H9 (cell line): ENCODE results near the gene ASTN1. TPM values are rescaled to one million over a fixed set of nuclear protein-coding genes. Genes with fewer than 3 reads are reported as not detected.

Experiments used
- DNase-seq: peaks from one replicate; pipeline ENCODE4 v3.0.0-alpha.2; 2017
- H2AFZ ChIP-seq: one replicate; pipeline ENCODE4 v1.6.1; 2013; ENCODE audit warnings: mild to moderate bottlenecking, low read length, control low read depth, moderate library complexity
- H2AK5ac ChIP-seq: 2 replicates; pipeline ENCODE4 v1.6.1; 2013; ENCODE audit warnings: low read length, control low read depth, mixed read lengths; ENCODE audit not compliant: insufficient read length
- H2BK120ac ChIP-seq: one replicate; pipeline ENCODE4 v1.6.1; 2013; ENCODE audit warnings: low read depth, mild to moderate bottlenecking, low read length, control low read depth, inconsistent platforms; ENCODE audit not compliant: poor library complexity, severe bottlenecking
- H2BK12ac ChIP-seq: 2 replicates; pipeline ENCODE4 v1.6.1; 2013; ENCODE audit warnings: low read length, control low read depth, mixed read lengths, low read depth; ENCODE audit not compliant: insufficient read length
- H2BK15ac ChIP-seq: 2 replicates; pipeline ENCODE4 v1.6.1; 2013; ENCODE audit warnings: low read depth, low read length, control low read depth
- H2BK20ac ChIP-seq: one replicate; pipeline ENCODE4 v1.6.1; 2013; ENCODE audit warnings: low read depth, mild to moderate bottlenecking, low read length, control low read depth, inconsistent platforms; ENCODE audit not compliant: poor library complexity, severe bottlenecking
- H2BK5ac ChIP-seq: 2 replicates; pipeline ENCODE4 v1.6.1; 2013; ENCODE audit warnings: low read length, control low read depth, mixed read lengths; ENCODE audit not compliant: insufficient read length
- H3K14ac ChIP-seq: 2 replicates; pipeline ENCODE4 v1.6.1; 2013; ENCODE audit warnings: low read length, control low read depth; ENCODE audit not compliant: insufficient read depth
- H3K18ac ChIP-seq: 2 replicates; pipeline ENCODE4 v1.6.1; 2013; ENCODE audit warnings: low read depth, mild to moderate bottlenecking, mixed read lengths, low read length, control low read depth; ENCODE audit not compliant: insufficient read length
- H3K23ac ChIP-seq: 2 replicates; pipeline ENCODE4 v1.6.1; 2013; ENCODE audit warnings: low read length, control low read depth, mixed read lengths, low read depth; ENCODE audit not compliant: insufficient read length
- H3K23me2 ChIP-seq: 2 replicates; pipeline ENCODE4 v1.6.1; 2013; ENCODE audit warnings: low read depth, mild to moderate bottlenecking, mixed read lengths, low read length, control low read depth; ENCODE audit not compliant: insufficient read length, poor library complexity, severe bottlenecking
- H3K27ac ChIP-seq: 2 replicates; pipeline ENCODE4 v1.5.1; 2013; ENCODE audit warnings: low read length, control low read depth, mixed read lengths, low read depth; ENCODE audit not compliant: insufficient read length
- H3K27me3 ChIP-seq: 2 replicates; pipeline ENCODE4 v1.6.1; 2013; ENCODE audit warnings: low read length, control low read depth, inconsistent platforms; ENCODE audit not compliant: insufficient read depth
- H3K4ac ChIP-seq: 2 replicates; pipeline ENCODE4 v1.6.1; 2013; ENCODE audit warnings: low read depth, mild to moderate bottlenecking, control low read depth, inconsistent platforms, low read length, moderate library complexity
- H3K4me1 ChIP-seq: 2 replicates; pipeline ENCODE4 v1.6.1; 2013; ENCODE audit warnings: low read length, control low read depth, inconsistent platforms; ENCODE audit not compliant: insufficient read depth
- H3K4me2 ChIP-seq: 2 replicates; pipeline ENCODE4 v1.6.1; 2013; ENCODE audit warnings: low read length, control low read depth, mixed read lengths; ENCODE audit not compliant: insufficient read length, insufficient read depth
- H3K56ac ChIP-seq: 2 replicates; pipeline ENCODE4 v1.6.1; 2013; ENCODE audit warnings: low read depth, mild to moderate bottlenecking, mixed read lengths, low read length, control low read depth; ENCODE audit not compliant: insufficient read length
- H3K79me1 ChIP-seq: 2 replicates; pipeline ENCODE4 v1.6.1; 2013; ENCODE audit warnings: low read depth, mild to moderate bottlenecking, moderate library complexity, low read length, control low read depth, inconsistent platforms; ENCODE audit not compliant: insufficient read depth, poor library complexity, severe bottlenecking
- H3K79me2 ChIP-seq: 2 replicates; pipeline ENCODE4 v1.6.1; 2013; ENCODE audit warnings: low read length, control low read depth, inconsistent platforms; ENCODE audit not compliant: insufficient read depth
- H3K9ac ChIP-seq: 2 replicates; pipeline ENCODE4 v1.6.1; 2013; ENCODE audit warnings: low read length, control low read depth, mixed read lengths; ENCODE audit not compliant: insufficient read length; ENCODE audit errors: extremely low read depth
- H3K9me3 ChIP-seq: one replicate; pipeline ENCODE4 v1.6.1; 2013; ENCODE audit warnings: low read depth, low read length, inconsistent platforms; ENCODE audit not compliant: control insufficient read depth
- H3T11ph ChIP-seq: one replicate; pipeline ENCODE4 v1.6.1; 2013; ENCODE audit warnings: mild to moderate bottlenecking, low read length, control low read depth, inconsistent platforms
- H4K20me1 ChIP-seq: one replicate; pipeline ENCODE4 v1.6.1; 2013; ENCODE audit not compliant: control insufficient read depth, insufficient read length, insufficient read depth
- H4K5ac ChIP-seq: 2 replicates; pipeline ENCODE4 v1.6.1; 2013; ENCODE audit warnings: low read depth, mild to moderate bottlenecking, mixed read lengths, low read length, control low read depth; ENCODE audit not compliant: insufficient read length
- H4K8ac ChIP-seq: replicated peaks from 2 replicates; pipeline ENCODE4 v1.6.1; 2013; ENCODE audit warnings: low read length, control low read depth, mixed read lengths, low read depth; ENCODE audit not compliant: insufficient read length
- H4K91ac ChIP-seq: 2 replicates; pipeline ENCODE4 v1.6.1; 2013; ENCODE audit warnings: low read depth, mild to moderate bottlenecking, moderate library complexity, mixed read lengths, low read length, control low read depth; ENCODE audit not compliant: insufficient read length
- H3K27ac Mint-ChIP-seq, 3 experiments: 2 replicates in 2 of 3; 3 replicates in 1 of 3; pipeline ENCODE4 v1.8.0; 2020 to 2021; ENCODE audit warnings: mixed read lengths in 3 of 3, mild to moderate bottlenecking in 1 of 3, moderate library complexity in 1 of 3
- H3K27me3 Mint-ChIP-seq: 2 replicates; pipeline ENCODE4 v1.8.0; 2021; ENCODE audit warnings: low read depth, mild to moderate bottlenecking, moderate library complexity, mixed read lengths
- H3K36me3 Mint-ChIP-seq, 3 experiments: 2 replicates in 2 of 3; 3 replicates in 1 of 3; pipeline ENCODE4 v1.8.0; 2020 to 2021; ENCODE audit warnings: low read depth in 3 of 3, mixed read lengths in 3 of 3; ENCODE audit not compliant: insufficient read depth in 1 of 3
- H3K4me1 Mint-ChIP-seq, 2 experiments: 2 replicates each; pipeline ENCODE4 v1.8.0; 2020; ENCODE audit warnings: mixed read lengths in 2 of 2
- H3K4me3 Mint-ChIP-seq, 2 experiments: 2 replicates in 1 of 2; 3 replicates in 1 of 2; pipeline ENCODE4 v1.8.0; 2020 to 2021; ENCODE audit warnings: mild to moderate bottlenecking in 2 of 2, mixed read lengths in 2 of 2, moderate library complexity in 1 of 2
- H3K9me3 Mint-ChIP-seq, 2 experiments: 2 replicates in 1 of 2; 3 replicates in 1 of 2; pipeline ENCODE4 v1.8.0; 2020; ENCODE audit warnings: mild to moderate bottlenecking in 2 of 2, mixed read lengths in 2 of 2, moderate library complexity in 1 of 2
- CTCF ChIP-seq: fragments of 200-600 bp; sonication (generic); conservative IDR thresholded peaks from 3 replicates; pipeline ENCODE4 v1.8.0; 2021; ENCODE audit warnings: antibody characterized with exemption, mild to moderate bottlenecking
- WGBS: extraction: QIAGEN DNeasy Blood & Tissue Kit; methylation state at CpG from one replicate; pipeline ENCODE4 v1.1.7; 2013; ENCODE audit warnings: missing lambda C conversion rate, low lambda C conversion rate, mixed read lengths; ENCODE audit not compliant: insufficient read length; ENCODE audit errors: extremely low coverage; 5-methylcytosine and 5-hydroxymethylcytosine counted together
- total RNA-seq: library from RNA; stranded (reverse); gene quantifications from 2 replicates; pipeline ENCODE4 v1.2.1, GENCODE V29; 2021

The ASTN1 gene
- total RNA-seq, 1 experiment from 2014 or later = 0.98 TPM

GRCh38 chr1:176884286-176884685 is 280.2 kb downstream of the ASTN1 start:
- no peak overlapping the region for H2AFZ ChIP-seq
- H3K18ac ChIP-seq = no peak overlapping the region
- no peak overlapping the region for H4K8ac ChIP-seq
- H3K4me2 ChIP-seq = no peak overlapping the region
- DNase-seq = no peak
- H2BK120ac ChIP-seq = no peak overlapping the region
- no peak overlapping the region for H4K5ac ChIP-seq
- Mint-ChIP-seq H3K27me3 (peaks cover 6% of the 10 kb centered on the region), H3K36me3 (no peaks in the 10 kb centered on the region; a peak in 1 of 7 replicates), H3K4me1 (no peaks in the 10 kb centered on the region), H3K4me3 (no peak overlapping the region), H3K27ac (no peak overlapping the region), H3K9me3 (no peaks in the 10 kb centered on the region)
- H3K79me1 ChIP-seq = no peaks in the 10 kb centered on the region
- H2AK5ac ChIP-seq = no peak overlapping the region
- H3K4ac ChIP-seq = no peak overlapping the region
- H2BK15ac ChIP-seq = no peak overlapping the region
- H3K14ac ChIP-seq = no peak overlapping the region
- no peaks in the 10 kb centered on the region for H3K9me3 ChIP-seq
- no peak overlapping the region for H3K9ac ChIP-seq
- no peak overlapping the region for H3K23ac ChIP-seq
- no peaks in the 10 kb centered on the region for H3K4me1 ChIP-seq
- H3T11ph ChIP-seq = no peak overlapping the region
- no peak overlapping the region for H2BK5ac ChIP-seq
- no peaks in the 10 kb centered on the region for H4K20me1 ChIP-seq
- TF ChIP-seq CTCF = no peak
- no peaks in the 10 kb centered on the region for H3K79me2 ChIP-seq
- H3K56ac ChIP-seq = no peak overlapping the region
- H2BK20ac ChIP-seq = no peak overlapping the region
- H3K27ac ChIP-seq = no peak overlapping the region
- no peaks in the 10 kb centered on the region for H3K27me3 ChIP-seq
- no peaks in the 10 kb centered on the region for H3K23me2 ChIP-seq
- no peak overlapping the region for H4K91ac ChIP-seq
- no peak overlapping the region for H2BK12ac ChIP-seq
- WGBS = no CpG with 5 or more reads among the region's 4 CpGs
